Fibroblast of lung (primary cell): ENCODE data around the gene BCAR3. TPM values are rescaled to one million over a fixed set of nuclear protein-coding genes. Genes with fewer than 3 reads are reported as not detected.

ENCODE experiments used
- DNase-seq, 2 donors: peaks; one replicate each; pipeline versions ENCODE4 v3.0.0 to v3.0.0-alpha.2; 2010; ENCODE audit warnings: low read depth in 2 of 2
- H2AFZ ChIP-seq: 2 replicates; pipeline ENCODE4 v1.5.1; 2012; ENCODE audit warnings: low read length, control low read depth, inconsistent platforms
- H3K27ac ChIP-seq: 2 replicates; pipeline ENCODE4 v1.5.1; 2011; ENCODE audit warnings: low read length, control low read depth; ENCODE audit not compliant: insufficient read depth
- H3K27me3 ChIP-seq: 2 replicates; pipeline ENCODE4 v1.5.1; 2011; ENCODE audit warnings: mild to moderate bottlenecking, low read length; ENCODE audit not compliant: control insufficient read depth, insufficient read depth
- H3K36me3 ChIP-seq: 2 replicates; pipeline ENCODE4 v1.5.1; 2011; ENCODE audit warnings: low read length; ENCODE audit not compliant: control insufficient read depth, insufficient read depth
- H3K4me1 ChIP-seq: 2 replicates; pipeline ENCODE4 v1.5.1; 2011; ENCODE audit warnings: low read length; ENCODE audit not compliant: control insufficient read depth, insufficient read depth; ENCODE audit errors: extremely low read depth
- H3K4me2 ChIP-seq: 2 replicates; pipeline ENCODE4 v1.5.1; 2011; ENCODE audit warnings: low read length, control low read depth; ENCODE audit not compliant: insufficient read depth; ENCODE audit errors: extremely low read depth
- H3K4me3 ChIP-seq, 4 experiments: fragments of 200-600 bp in 1 of 4; sonication (generic) in 1 of 4; replicated peaks in 1 of 4; 2 replicates each; pipeline ENCODE4 v1.5.1; 2011 to 2016; ENCODE audit warnings: low read length in 4 of 4, low read depth in 3 of 4, mild to moderate bottlenecking in 3 of 4, control low read depth in 2 of 4, inconsistent platforms in 1 of 4, mixed read lengths in 1 of 4; ENCODE audit not compliant: insufficient read depth in 1 of 4; ENCODE audit errors: control extremely low read depth in 1 of 4
- H3K79me2 ChIP-seq: 2 replicates; pipeline ENCODE4 v1.5.1; 2012; ENCODE audit warnings: mild to moderate bottlenecking, low read length, inconsistent platforms; ENCODE audit not compliant: control insufficient read depth, insufficient read depth
- H3K9ac ChIP-seq: 2 replicates; pipeline ENCODE4 v1.5.1; 2011; ENCODE audit warnings: mild to moderate bottlenecking, low read length, control low read depth; ENCODE audit not compliant: insufficient read depth
- H3K9me3 ChIP-seq: 2 replicates; pipeline ENCODE4 v1.5.1; 2012; ENCODE audit warnings: low read depth, low read length; ENCODE audit not compliant: control insufficient read depth, insufficient read depth
- H4K20me1 ChIP-seq: 2 replicates; pipeline ENCODE4 v1.5.1; 2011; ENCODE audit warnings: low read length; ENCODE audit not compliant: control insufficient read depth, insufficient read depth; ENCODE audit errors: extremely low read depth
- CTCF ChIP-seq, 2 donors: IDR thresholded peaks in 1 of 2; conservative IDR thresholded peaks in 1 of 2; 1 replicate in 1 of 2; 2 replicates in 1 of 2; pipeline ENCODE4 v1.5.1; 2011 to 2012; ENCODE audit warnings: low read length in 2 of 2, control low read depth in 1 of 2, inconsistent platforms in 1 of 2, low read depth in 1 of 2, mild to moderate bottlenecking in 1 of 2
- EZH2 ChIP-seq: IDR thresholded peaks from 2 replicates; pipeline ENCODE4 v1.5.1; 2012; ENCODE audit warnings: low read length, control low read depth, mild to moderate bottlenecking; ENCODE audit errors: missing control alignments
- polyA plus RNA-seq, 2 donors: library from polyadenylated mRNA; depleted of rRNA in 1 of 2; stranded (reverse) in 1 of 2; unstranded in 1 of 2; fragments of >200 nt; gene quantifications; 2 replicates each; pipeline ENCODE4 v1.2.1, GENCODE V29; 2011 to 2012; ENCODE audit warnings: missing spikeins in 1 of 2
- total RNA-seq: library from RNA; depleted of rRNA; stranded (reverse); fragments of >200 nt; gene quantifications from 2 replicates; pipeline ENCODE4 v1.2.1, GENCODE V29; 2014

The BCAR3 gene
- total and polyA plus RNA-seq, 2 donors (not counting 1 experiment from before 2014, with no cell fraction given), result 12.6 to 35.2 TPM

- Histone ChIP-seq H3K27ac (no peak overlapping the region), H3K9me3 (no peaks in the 10 kb centered on the region), H3K27me3 (no peaks in the 10 kb centered on the region), H3K79me2 (peaks cover 97% of the 10 kb centered on the region), H4K20me1 (no peaks in the 10 kb centered on the region), H3K4me3 (no peak overlapping the region), H3K9ac (no peak overlapping the region), H3K4me2 (no peak overlapping the region), H3K4me1 (peaks cover 13% of the 10 kb centered on the region), H3K36me3 (no peaks in the 10 kb centered on the region), H2AFZ (no peak overlapping the region)
- no peak for DNase-seq
- TF ChIP-seq EZH2 (no peak), CTCF (conservative IDR thresholded peaks at IDR 0.05 in 1 of 2, IDR thresholded peaks at IDR 0.05 in 1 of 2; ENCODE audit: low read depth in 1 of 2, low read length in 2 of 2) (no peak)
Observed at GRCh38 chr1:93600663-93601062, 81.0 kb downstream of the BCAR3 start.

- DNase-seq, result no peak
- H3K27me3 ChIP-seq, result no peaks in the 10 kb centered on the region
- H3K9ac ChIP-seq, result no peak overlapping the region
- no peak overlapping the region for H2AFZ ChIP-seq
- peaks cover 94% of the 10 kb centered on the region for H3K79me2 ChIP-seq
- peaks cover 10% of the 10 kb centered on the region for H3K4me1 ChIP-seq
- H3K4me3 ChIP-seq, result no peak overlapping the region
- H4K20me1 ChIP-seq, result no peaks in the 10 kb centered on the region
- H3K9me3 ChIP-seq, result no peaks in the 10 kb centered on the region
- TF ChIP-seq CTCF (conservative IDR thresholded peaks at IDR 0.05 in 1 of 2, IDR thresholded peaks at IDR 0.05 in 1 of 2; ENCODE audit: low read depth in 1 of 2, low read length in 2 of 2) (no peak), EZH2 (no peak)
- H3K36me3 ChIP-seq, result no peaks in the 10 kb centered on the region
- no peak overlapping the region for H3K4me2 ChIP-seq
- H3K27ac ChIP-seq, result no peak overlapping the region
Observed at GRCh38 chr1:93599479-93599878, 82.2 kb downstream of the BCAR3 start.

- Histone ChIP-seq H4K20me1 (no peaks in the 10 kb centered on the region), H3K9me3 (no peaks in the 10 kb centered on the region), H3K27me3 (no peaks in the 10 kb centered on the region), H2AFZ (no peak overlapping the region), H3K36me3 (no peaks in the 10 kb centered on the region), H3K27ac (no peak overlapping the region), H3K79me2 (peaks cover 94% of the 10 kb centered on the region), H3K9ac (no peak overlapping the region), H3K4me1 (peaks cover 14% of the 10 kb centered on the region), H3K4me3 (no peak overlapping the region), H3K4me2 (no peak overlapping the region)
- TF ChIP-seq CTCF (conservative IDR thresholded peaks at IDR 0.05 in 1 of 2, IDR thresholded peaks at IDR 0.05 in 1 of 2; ENCODE audit: low read depth in 1 of 2, low read length in 2 of 2) (no peak), EZH2 (no peak)
- no peak for DNase-seq
Observed at GRCh38 chr1:93598861-93599439, 82.7 kb downstream of the BCAR3 start.
